Embryonic facial prominence (tissue), 1 donor: ENCODE results near the gene IL19.

Experiments used
- DNase-seq: peaks from one replicate; pipeline ENCODE4 v3.0.0-alpha.2; 2016; ENCODE audit errors: extremely low spot score

The IL19 gene

GRCh38 chr1:206859082-206859521 lies 88.5 kb downstream of the IL19 start:
- no peak for DNase-seq

GRCh38 chr1:206860165-206860564 lies 89.6 kb downstream of the IL19 start:
- DNase-seq, result no peak

- DNase-seq, result no peak
These were observed 92.7 kb downstream of the IL19 start for GRCh38 chr1:206863266-206863665.

GRCh38 chr1:206864939-206865671 lies 94.5 kb downstream of the IL19 start, which contains the start of gene IL20:
TSS of gene IL20 (plus strand) at chr1:206865623. CDS start at chr1:206865853, 230 bp downstream.
- no peak for DNase-seq

GRCh38 chr1:206866062-206866461 lies 95.5 kb downstream of the IL19 start:
- DNase-seq, result no peak

GRCh38 chr1:206867239-206867638 lies 96.7 kb downstream of the IL19 start:
- no peak for DNase-seq

GRCh38 chr1:206867716-206868115 lies 97.1 kb downstream of the IL19 start:
- no peak for DNase-seq

GRCh38 chr1:206868264-206868663 lies 97.7 kb downstream of the IL19 start:
- no peak for DNase-seq

- DNase-seq, result no peak
These were observed 101.6 kb downstream of the IL19 start for GRCh38 chr1:206872139-206872538.

GRCh38 chr1:206873603-206874188 lies 103.1 kb downstream of the IL19 start:
- DNase-seq, result no peak

GRCh38 chr1:206875752-206876377 lies 105.3 kb downstream of the IL19 start:
- DNase-seq, result no peak

- no peak for DNase-seq
These were observed 107.9 kb downstream of the IL19 start for GRCh38 chr1:206878456-206878855.

GRCh38 chr1:206880314-206880713 lies 109.7 kb downstream of the IL19 start:
- no peak for DNase-seq

- DNase-seq, result no peak
These were observed 112.0 kb downstream of the IL19 start for GRCh38 chr1:206882555-206882954.

GRCh38 chr1:206883160-206883559 lies 112.6 kb downstream of the IL19 start:
- DNase-seq, result no peak

- no peak for DNase-seq
These were observed 113.3 kb downstream of the IL19 start for GRCh38 chr1:206883876-206884275.

- no peak for DNase-seq
These were observed 114.9 kb downstream of the IL19 start for GRCh38 chr1:206885341-206886060.

GRCh38 chr1:206886831-206887230 lies 116.3 kb downstream of the IL19 start:
- DNase-seq, result no peak

- DNase-seq, result no peak
These were observed 117.1 kb downstream of the IL19 start for GRCh38 chr1:206887701-206888100.

- DNase-seq, result no peak
These were observed 119.8 kb downstream of the IL19 start for GRCh38 chr1:206890125-206891060.

GRCh38 chr1:206891412-206891811 lies 120.8 kb downstream of the IL19 start:
- DNase-seq, result no peak
